Hippocampal formation (tissue), 2 donors: ENCODE measurements around the gene SLX1B.
"Not testable (repeated sequence)": the region's sequence is repeated elsewhere in the genome, so short reads cannot be mapped to it uniquely, and the experiment has no call there.

Experiments used
- DNase-seq, 2 donors: peaks; one replicate each; lab custom pipeline; 2025; lab: John Stamatoyannopoulos, UW

SLX1B gene

DNA sequence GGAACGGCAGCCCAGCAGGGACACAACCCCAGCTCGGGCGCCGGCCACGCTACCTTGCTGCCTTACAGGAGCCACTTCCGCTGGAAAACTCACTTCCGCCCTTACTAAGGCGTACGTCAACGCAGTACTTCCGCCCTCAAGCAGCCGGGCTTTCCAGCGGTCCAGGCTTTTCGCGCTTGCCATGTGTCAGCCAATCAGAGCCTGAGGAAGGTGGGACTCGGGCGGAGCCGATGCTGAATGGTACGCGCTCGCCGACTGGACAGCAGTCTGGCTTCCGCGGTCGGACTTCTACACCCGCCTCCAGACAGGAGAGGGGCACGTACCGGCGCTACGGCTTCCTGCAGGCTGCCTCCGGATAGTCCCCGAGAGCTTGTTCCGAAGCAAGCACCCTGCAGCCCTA is at the start of gene SLX1B, which contains the start of gene BOLA2:
SLX1B (plus strand) TSS at position 265 of the 400 bp plus-strand sequence.
BOLA2 (minus strand) TSS at position 83 of the 400 bp plus-strand sequence. CDS start 98 bp downstream, outside the sequence.
- not testable (repeated sequence) for DNase-seq

DNA sequence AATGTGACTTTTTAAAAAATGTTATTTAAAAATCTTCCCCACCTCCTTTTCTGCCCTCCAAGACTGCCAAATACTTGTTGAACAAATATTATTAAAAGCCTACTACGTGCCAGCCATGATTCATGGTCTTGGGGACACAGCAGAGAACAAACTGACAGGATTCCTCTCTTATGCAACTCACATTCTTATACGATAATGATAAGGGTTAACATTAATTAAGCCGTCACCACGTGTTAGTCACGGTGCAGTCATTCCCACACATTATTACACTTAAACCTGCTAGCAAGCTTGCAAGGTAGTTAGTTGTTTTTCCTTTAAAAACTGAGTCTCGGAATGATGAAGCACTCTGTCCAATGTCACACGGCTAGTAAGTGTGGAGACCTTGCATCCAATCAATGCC is 49.1 kb upstream of the SLX1B start:
- DNase-seq, result not testable (repeated sequence)

DNA sequence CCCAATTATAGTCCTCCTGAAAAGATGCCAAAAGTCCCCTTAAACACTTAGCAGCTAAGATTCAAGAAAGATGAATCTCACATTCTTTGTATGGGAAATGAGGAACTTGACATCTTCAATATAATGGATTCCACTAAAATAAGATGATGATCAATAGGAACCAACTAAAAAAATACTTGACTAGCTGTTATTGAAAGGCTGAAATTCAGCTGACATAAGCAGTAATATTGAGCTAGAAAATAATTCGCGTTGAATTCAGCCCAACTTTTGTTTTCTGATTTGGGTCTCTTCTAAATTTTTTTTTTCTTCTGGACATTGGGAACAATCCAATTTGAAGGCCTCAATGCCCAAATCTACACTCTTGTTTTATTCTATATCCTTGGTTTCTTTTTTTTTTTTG is 30.7 kb upstream of the SLX1B start:
- DNase-seq, result not testable (repeated sequence)

DNA sequence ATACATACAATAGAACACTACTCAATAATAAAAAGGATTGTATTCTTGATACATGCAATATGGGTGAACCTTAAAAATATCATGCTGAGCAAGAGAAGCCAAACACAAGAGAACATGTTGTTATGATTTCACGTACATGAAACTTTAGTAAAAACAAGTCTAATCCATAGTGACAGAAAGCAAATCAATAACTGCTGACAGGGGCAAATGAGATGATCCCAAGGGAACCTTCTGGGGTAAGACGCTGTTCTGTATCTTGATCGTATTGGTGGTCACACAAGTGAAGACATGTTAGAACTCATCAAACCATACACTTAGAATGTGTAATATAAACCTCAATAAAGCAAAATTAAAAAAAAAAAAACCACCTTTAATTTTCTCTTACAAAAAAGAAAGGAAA is 28.9 kb upstream of the SLX1B start:
- not testable (repeated sequence) for DNase-seq

DNA sequence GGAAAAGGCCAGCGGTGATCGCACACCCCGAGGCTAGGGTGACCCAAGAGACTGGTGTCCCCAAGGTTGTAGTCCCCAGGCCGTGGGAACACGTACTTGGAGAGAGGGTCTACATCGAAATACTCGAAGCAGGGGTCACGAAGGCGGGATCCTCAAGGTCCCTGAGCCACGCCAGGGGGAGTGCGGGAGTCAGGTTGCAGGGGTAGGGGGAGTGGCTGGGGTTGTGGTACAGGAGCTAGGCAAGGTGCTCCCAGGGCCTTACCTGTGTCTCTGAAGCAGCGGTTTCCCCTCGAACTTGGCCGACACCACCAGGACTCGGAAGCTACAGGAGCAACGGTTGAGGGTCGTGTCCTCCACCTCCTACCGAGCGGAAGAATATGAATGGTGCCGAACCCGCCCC is 579 bp upstream of the SLX1B start:
- DNase-seq, result not testable (repeated sequence)

DNA sequence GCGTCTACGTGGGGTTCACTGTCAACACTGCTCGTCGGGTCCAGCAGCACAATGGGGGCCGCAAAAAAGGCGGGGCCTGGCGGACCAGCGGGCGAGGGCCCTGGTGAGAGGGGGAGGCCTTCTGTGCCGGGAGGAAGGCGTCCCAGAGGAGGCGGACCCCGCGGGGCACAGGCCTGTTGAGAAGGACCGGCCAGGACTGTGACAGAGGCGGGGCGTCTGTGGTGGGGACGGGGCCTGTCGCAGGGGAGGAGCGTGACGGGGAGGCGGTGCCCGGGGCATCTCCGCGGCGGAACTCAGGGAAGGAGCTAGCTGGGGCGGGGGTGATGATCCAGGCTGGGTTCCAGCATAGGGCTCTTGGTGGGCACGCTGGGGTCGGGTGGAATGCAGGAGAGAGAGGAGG is 495 bp downstream of the SLX1B start:
- not testable (repeated sequence) for DNase-seq

DNA sequence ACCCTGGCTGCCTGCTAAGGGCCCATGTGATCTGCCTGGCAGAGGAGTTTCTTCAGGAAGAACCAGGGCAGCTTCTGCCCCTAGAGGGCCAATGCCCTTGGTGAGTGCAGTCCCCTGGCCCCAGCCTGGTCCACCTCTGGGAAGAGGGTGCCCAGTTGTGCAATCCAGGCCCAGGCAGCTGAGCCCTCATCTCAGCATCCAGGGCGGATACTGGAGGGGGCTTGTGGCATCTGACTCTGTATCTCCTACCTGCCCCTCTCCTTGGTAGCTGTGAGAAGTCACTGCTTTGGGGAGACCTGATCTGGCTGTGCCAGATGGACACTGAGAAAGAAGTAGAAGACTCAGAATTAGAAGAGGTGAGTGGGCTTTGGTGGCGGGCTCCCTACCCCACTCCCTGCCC is 3.3 kb downstream of the SLX1B start:
- not testable (repeated sequence) for DNase-seq

DNA sequence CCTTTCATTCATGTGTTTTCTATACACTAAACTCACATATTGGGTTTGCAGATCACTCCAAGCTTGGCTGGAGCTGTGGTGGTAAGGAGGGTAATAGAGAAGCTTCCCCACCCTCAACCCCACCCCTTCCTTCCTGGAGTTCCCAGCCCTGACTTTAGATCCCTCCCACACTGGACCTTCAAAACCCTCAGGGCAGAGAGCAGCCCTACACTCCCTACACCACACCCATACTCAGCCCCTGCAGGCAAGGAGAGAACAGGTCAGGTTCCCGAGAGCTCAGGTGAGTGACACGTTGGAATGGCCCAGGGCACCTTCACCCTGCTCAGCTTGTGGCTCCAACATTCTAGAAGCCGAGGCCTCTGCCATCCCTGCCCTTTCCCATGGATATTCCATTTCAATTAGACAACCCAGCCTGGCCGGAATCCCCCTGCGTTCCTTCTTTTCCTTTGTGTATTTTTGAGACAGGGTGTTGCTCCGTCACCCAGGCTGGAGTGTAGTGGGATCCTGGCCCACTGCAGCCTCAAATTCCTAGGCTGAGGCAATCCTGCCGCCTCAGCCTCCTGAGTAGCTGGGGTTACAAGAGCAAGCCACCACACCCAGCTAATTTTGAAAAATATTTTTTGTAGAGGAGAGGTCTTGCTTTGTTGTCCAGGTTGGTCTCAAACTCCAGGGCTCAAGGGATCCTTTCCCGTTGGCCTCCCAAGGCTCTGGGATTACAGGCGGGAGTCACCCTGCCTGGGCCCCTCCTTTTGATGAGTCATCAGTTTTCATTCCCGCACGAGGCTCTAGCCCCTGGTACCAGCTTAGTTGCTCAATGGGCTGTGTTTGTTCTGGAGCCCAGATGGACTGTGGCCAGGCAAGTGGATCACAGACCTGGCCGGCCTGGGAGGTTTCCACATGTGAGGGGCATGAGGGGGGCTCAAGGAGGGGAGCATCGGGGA is 5.6 kb downstream of the SLX1B start, which contains the start of gene SULT1A4:
SULT1A4 (plus strand) TSS at position 208 of the 941 bp plus-strand sequence. CDS start 1,473 bp downstream, outside the sequence.
- DNase-seq, result not testable (repeated sequence)

DNA sequence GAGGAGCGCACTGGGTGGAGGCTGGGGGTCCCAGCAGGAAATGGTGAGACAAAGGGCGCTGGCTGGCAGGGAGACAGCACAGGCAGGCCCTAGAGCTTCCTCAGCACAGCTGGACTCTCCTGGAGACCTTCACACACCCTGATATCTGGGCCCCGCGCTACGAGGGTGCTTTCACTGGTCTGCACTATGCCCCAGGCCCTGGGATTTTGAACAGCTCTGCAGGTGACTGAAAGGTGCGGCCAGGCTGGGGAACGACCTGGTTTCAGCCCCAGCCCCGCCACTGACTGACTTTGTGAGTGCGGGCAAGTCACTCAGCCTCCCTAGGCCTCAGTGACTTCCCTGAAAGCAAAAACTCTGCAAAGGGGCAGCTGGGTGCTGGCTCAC is 6.3 kb downstream of the SLX1B start:
- not testable (repeated sequence) for DNase-seq

DNA sequence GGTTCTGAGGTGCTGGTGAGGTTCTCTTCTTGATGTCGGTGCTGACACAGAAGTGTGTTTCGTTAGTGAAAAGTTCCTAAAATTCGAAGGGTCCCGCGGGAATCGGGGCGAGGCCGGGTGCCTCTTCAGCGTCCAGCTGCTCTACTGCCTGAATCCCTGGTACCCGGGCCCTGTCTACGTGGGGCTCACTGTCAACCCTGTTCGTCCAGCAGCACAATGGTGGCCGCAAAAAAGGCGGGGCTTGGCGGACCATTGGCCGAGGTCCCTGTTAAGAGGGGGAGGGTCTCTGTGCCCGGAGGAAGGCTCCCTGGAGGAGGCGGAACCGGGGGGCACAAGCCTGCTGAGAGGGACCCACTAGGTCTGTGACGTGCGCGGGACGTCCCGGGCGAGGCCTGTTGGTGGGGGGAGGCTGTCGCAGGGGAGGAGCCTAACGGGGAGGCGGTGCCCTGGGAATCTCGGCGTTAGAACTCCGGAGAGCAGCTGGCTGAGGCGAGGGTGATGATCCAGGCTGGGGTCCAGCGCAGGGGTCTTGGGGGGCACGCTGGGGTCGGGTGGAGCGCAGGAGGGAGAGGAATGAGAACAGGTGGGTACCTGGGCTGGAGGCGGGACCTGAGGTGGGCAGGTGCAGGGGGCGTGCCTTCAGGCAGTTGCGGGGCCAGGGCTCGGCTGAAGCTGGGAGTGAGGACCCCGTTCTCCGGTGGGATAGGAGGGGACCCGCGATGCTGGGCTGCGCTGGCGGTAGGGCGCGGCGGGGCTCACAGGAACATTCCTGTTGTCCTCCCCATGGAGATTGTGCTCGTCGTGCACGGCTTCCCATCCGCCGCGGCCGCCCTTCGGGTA is 11.9 kb downstream of the SLX1B start:
- DNase-seq, result not testable (repeated sequence)

DNA sequence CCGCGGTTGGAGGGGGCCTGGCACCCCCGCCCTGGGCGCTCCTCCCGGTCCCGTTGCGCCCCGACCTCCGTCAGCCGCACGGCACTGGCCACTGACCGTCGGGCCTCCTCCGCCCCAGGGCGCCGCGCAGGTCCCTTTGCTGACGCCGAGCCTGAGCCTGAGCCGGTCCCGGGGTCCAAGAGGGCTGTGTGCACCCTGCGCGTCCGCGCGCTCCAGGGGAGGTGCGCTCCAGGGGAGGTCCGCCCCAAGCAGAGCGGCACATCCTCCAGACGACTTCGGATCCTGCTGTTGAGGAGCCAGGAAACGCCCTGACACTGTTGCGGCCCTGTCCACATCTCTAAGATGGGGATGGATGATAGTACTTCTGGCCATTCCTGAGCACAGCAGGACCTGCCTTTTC is 12.6 kb downstream of the SLX1B start:
- DNase-seq, result not testable (repeated sequence)

DNA sequence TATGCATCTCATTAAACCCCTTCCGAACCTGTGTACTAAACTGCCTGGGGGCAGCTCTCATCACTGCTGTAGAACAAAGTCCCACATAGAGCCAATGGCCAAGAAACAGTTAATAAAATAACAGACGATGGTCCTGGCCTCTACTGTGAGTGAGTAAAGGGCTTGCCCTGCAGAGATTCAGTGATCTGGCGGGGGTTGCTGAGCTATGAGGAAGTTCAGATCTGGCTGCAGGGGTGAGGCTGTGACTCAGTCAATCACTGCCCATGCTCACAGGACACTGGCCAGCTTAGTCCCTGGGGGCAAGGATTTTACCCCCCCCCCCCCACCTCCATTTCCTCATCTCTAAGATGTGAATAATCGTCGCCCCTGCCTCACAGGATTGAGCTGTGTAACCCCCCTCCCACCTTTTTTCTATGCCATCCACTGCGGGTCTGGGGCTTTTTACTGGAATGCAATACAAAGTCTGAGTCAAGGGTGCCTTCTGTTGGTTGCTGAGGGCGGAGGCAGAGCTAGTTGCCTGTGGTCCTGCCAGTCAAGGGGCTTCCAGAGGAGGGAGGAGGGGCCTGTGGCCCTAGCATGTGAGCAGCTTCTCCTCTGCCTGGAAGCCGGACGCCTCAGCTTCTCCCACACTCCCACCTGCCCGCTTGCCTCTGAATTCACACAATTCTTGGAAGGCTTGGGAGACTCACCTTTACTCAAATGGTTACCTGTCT is 13.5 kb downstream of the SLX1B start:
- DNase-seq, result not testable (repeated sequence)

DNA sequence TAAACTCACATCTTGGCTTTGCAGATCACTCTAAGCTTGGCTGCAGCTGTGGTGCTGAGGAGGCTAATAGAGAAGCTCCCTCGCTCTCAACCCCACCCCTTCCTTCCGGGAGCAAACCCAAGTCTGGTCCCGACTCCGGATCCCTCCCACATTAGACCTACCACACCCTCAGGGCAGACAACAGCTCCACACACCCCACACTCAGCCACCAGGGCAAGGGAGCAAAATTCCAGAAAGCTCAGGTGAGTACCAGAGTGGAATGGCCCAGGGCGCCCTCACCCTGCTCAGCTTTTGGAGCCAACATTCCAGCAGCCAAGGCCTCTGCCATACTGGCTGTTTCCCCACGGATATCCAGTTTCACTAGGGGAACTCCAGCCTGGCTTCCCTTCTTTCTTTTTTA is 15.3 kb downstream of the SLX1B start:
- DNase-seq, result not testable (repeated sequence)

DNA sequence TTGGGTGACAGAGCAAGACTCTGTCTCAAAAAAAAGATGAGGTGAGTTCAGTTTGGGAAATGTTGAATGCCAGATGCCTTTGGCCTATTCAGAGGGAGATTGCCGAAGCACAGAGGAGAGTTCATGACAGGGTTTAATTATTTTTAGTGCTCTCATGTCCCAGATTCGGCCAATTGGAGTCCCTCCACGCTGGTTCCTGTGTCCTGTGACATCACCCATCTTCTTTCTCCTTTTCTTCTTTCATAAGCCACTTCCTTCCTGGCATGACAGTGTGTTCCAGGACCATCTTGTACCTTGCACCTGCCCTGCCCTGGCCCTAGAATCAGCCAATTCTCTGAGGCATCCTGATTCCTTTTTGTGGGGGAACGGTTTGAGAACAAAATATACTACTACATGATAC is 17.7 kb downstream of the SLX1B start:
- DNase-seq, result not testable (repeated sequence)

DNA sequence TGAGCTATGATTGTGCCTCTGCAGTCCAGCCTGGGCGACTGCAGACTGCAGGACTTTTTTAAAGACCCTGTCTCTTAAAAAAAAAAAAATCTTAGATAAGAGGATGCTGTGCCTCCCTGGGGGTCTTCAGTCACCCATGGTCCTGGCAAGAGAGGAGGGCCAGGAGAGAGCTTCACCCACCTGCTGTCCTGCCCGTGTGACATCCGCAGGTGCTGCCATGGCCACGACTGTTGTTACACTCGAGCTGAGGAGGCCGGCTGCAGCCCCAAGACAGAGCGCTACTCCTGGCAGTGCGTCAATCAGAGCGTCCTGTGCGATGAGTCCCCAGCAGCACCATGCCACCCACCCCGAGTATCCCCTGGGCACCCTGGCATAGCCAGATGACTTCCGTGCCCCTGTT is 27.9 kb downstream of the SLX1B start:
- not testable (repeated sequence) for DNase-seq

DNA sequence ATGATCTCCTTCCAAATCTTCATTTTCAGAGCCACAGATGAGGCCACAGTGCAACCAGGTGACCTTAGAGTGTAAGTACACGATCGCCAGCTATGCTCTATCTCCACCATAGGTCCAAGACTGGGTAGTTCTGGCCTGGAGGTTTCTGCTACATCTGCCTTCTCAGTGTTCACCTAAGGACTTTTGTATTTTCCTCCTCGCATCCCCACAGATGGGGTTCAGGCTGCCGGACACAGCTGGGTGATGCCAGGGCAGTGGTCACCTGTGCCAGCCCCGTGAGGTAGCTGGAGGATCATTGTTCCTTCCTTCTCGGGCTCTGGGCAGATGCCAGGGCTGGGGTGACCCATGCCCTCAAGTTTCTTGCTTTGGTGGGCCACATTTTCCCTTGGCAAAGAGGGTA is 52.0 kb downstream of the SLX1B start, which contains the start of gene NPIPB12:
NPIPB12 (minus strand) TSS at position 101 of the 400 bp plus-strand sequence.
- DNase-seq, result not testable (repeated sequence)
